ENCODE measurements around the gene METTL21C.

- TF ChIP-seq CTCF (IDR thresholded peaks at IDR 0.05) (no peak), POLR2AphosphoS5 (IDR thresholded peaks at IDR 0.05) (no peak), EP300 (IDR thresholded peaks at IDR 0.05) (no peak)
These were observed 17.7 kb downstream of the METTL21C start for GRCh38 chr13:102677122-102677521.
